HCT116 (cell line): ENCODE results near the gene MYOG. TPM values are rescaled to one million over a fixed set of nuclear protein-coding genes. Genes with fewer than 3 reads are reported as not detected.

Experiments
- ATAC-seq: fragments of 200-7000 bp; cut with Tn5 transposase; 2 replicates; pipeline ENCODE4 v1.9.1; 2020; ENCODE audit warnings: mild to moderate bottlenecking, moderate library complexity
- BruUV-seq: library from RNA; stranded (reverse); fragments of 400-500 nt; replicated peaks from 2 replicates; lab custom pipeline; 2021; lab: Mats Ljungman, UMichigan
- CTCF ChIA-PET: fragments of 300-600 bp; sonication (Branson Sonifier 250); formaldehyde crosslinking; loops from one replicate; lab custom pipeline; 2021; ENCODE audit warnings: antibody characterized with exemption; lab: Charles Lee
- POLR2A ChIA-PET: fragments of 300-600, 350-600 bp; sonication (Branson Sonifier 250); formaldehyde crosslinking; loops from one replicate; lab custom pipeline; 2021; ENCODE audit warnings: antibody characterized with exemption; lab: Charles Lee
- RAD21 ChIA-PET, 2 experiments: fragments of 300-600 bp; sonication (Branson Sonifier 250); formaldehyde crosslinking; loops; one replicate each; lab custom pipeline; 2023; ENCODE audit warnings: low total read pairs in 2 of 2; ENCODE audit not compliant: uncharacterized antibody in 2 of 2, unreplicated experiment in 2 of 2, low non-redundant PET in 1 of 2; lab: Charles Lee
- DNase-seq: peaks from one replicate; pipeline ENCODE4 v3.0.0-alpha.2; 2010; ENCODE audit warnings: low read depth, low spot score
- H2AFZ ChIP-seq: fragments of 200-600 bp; shearing (Covaris generic), sonication (generic); 2 replicates; pipeline ENCODE4 v1.6.1; 2017; ENCODE audit warnings: low read depth, mixed run types, mixed read lengths, antibody characterized with exemption, low read length; ENCODE audit not compliant: poor library complexity, severe bottlenecking
- H3K27ac ChIP-seq: 2 replicates; pipeline ENCODE4 v1.5.1; 2012; ENCODE audit warnings: low read depth, low read length
- H3K27me3 ChIP-seq: fragments of 200-600 bp; sonication (generic); 2 replicates; pipeline ENCODE4 v1.6.1; 2016; ENCODE audit warnings: mixed run types, low read length, mixed read lengths; ENCODE audit not compliant: insufficient read depth
- H3K36me3 ChIP-seq, 2 experiments: fragments of 200-500 bp in 1 of 2; fragments of 200-600 bp in 1 of 2; sonication (Bioruptor generic) in 1 of 2; sonication (generic) in 1 of 2; 2 replicates each; pipeline versions ENCODE4 v1.5.1 to v1.6.1; 2014 to 2016; ENCODE audit warnings: low read length in 2 of 2, inconsistent platforms in 1 of 2, mixed read lengths in 1 of 2, mixed run types in 1 of 2; ENCODE audit not compliant: insufficient read depth in 2 of 2, control insufficient read depth in 1 of 2
- H3K4me1 ChIP-seq, 2 experiments: fragments of 200-600 bp in 1 of 2; sonication (generic) in 1 of 2; 2 replicates each; pipeline versions ENCODE4 v1.5.1 to v1.6.1; 2012 to 2017; ENCODE audit warnings: low read length in 2 of 2, inconsistent platforms in 1 of 2, mild to moderate bottlenecking in 1 of 2, mixed read lengths in 1 of 2, mixed run types in 1 of 2, moderate library complexity in 1 of 2; ENCODE audit not compliant: insufficient read depth in 2 of 2, control insufficient read depth in 1 of 2
- H3K4me2 ChIP-seq: fragments of 200-600 bp; sonication (generic); 2 replicates; pipeline ENCODE4 v1.6.1; 2017; ENCODE audit warnings: mixed run types, low read length, mixed read lengths
- H3K4me3 ChIP-seq, 2 experiments: fragments of 200-600 bp in 1 of 2; sonication (generic) in 1 of 2; replicated peaks in 1 of 2; 2 replicates each; pipeline ENCODE4 v1.5.1; 2011 to 2016; ENCODE audit warnings: low read length in 2 of 2, control low read depth in 1 of 2, low read depth in 1 of 2, mild to moderate bottlenecking in 1 of 2, mixed read lengths in 1 of 2, mixed run types in 1 of 2
- H3K79me2 ChIP-seq: fragments of 200-600 bp; sonication (generic); 2 replicates; pipeline ENCODE4 v1.6.1; 2017; ENCODE audit warnings: mild to moderate bottlenecking, mixed run types, low read length, moderate library complexity, mixed read lengths; ENCODE audit not compliant: insufficient read depth
- H3K9ac ChIP-seq: fragments of 200-600 bp; sonication (generic); 2 replicates; pipeline ENCODE4 v1.6.1; 2016; ENCODE audit warnings: low read length, mixed read lengths
- H3K9me2 ChIP-seq: fragments of 200-600 bp; sonication (generic), shearing (Covaris generic); 2 replicates; pipeline ENCODE4 v1.6.1; 2017; ENCODE audit warnings: mixed run types, mild to moderate bottlenecking, moderate library complexity; ENCODE audit not compliant: insufficient read depth
- H3K9me3 ChIP-seq, 2 experiments: fragments of 200-500 bp in 1 of 2; fragments of 200-600 bp in 1 of 2; sonication (Bioruptor generic) in 1 of 2; sonication (generic) in 1 of 2; 2 replicates each; pipeline ENCODE4 v1.6.1; 2014 to 2017; ENCODE audit warnings: low read length in 2 of 2, mixed read lengths in 2 of 2, inconsistent platforms in 1 of 2, low read depth in 1 of 2, mild to moderate bottlenecking in 1 of 2, mixed run types in 1 of 2, moderate library complexity in 1 of 2; ENCODE audit not compliant: control insufficient read depth in 1 of 2, insufficient read depth in 1 of 2
- H4K20me1 ChIP-seq: fragments of 200-600 bp; sonication (generic), shearing (Covaris generic); 2 replicates; pipeline ENCODE4 v1.6.1; 2017; ENCODE audit warnings: mixed run types, mild to moderate bottlenecking, moderate library complexity; ENCODE audit not compliant: insufficient read depth
- ATF3 ChIP-seq: IDR thresholded peaks from 2 replicates; pipeline ENCODE4 v1.6.1; 2012
- CEBPB ChIP-seq: IDR thresholded peaks from 2 replicates; pipeline ENCODE4 v1.6.1; 2012; ENCODE audit warnings: low read depth
- ELF1 ChIP-seq: IDR thresholded peaks from 2 replicates; pipeline ENCODE4 v1.6.1; 2012; ENCODE audit warnings: low read depth, borderline replicate concordance
- EZH2 ChIP-seq: fragments of 200-600 bp; sonication (generic); IDR thresholded peaks from 2 replicates; pipeline ENCODE4 v1.6.1; 2017; ENCODE audit warnings: antibody characterized with exemption, mixed run types
- EZH2phosphoT487 ChIP-seq: fragments of 200-600 bp; IDR thresholded peaks from 2 replicates; pipeline ENCODE4 v1.6.1; 2018; ENCODE audit warnings: antibody characterized with exemption, borderline replicate concordance
- JUND ChIP-seq: IDR thresholded peaks from 2 replicates; pipeline ENCODE4 v1.6.1; 2012
- MAX ChIP-seq: IDR thresholded peaks from 2 replicates; pipeline ENCODE4 v1.6.1; 2012
- POLR2AphosphoS5 ChIP-seq: IDR thresholded peaks from 2 replicates; pipeline ENCODE4 v1.6.1; 2011; ENCODE audit warnings: mild to moderate bottlenecking, low read depth, low read length, moderate library complexity
- TCF7L2 ChIP-seq: IDR thresholded peaks from 2 replicates; pipeline ENCODE4 v1.7.0; 2011; ENCODE audit warnings: borderline replicate concordance, inconsistent platforms; ENCODE audit not compliant: insufficient read depth, insufficient read length; ENCODE audit errors: extremely low read depth
- ZFX ChIP-seq: fragments of 450-650 bp; IDR thresholded peaks from 2 replicates; pipeline ENCODE4 v1.6.1; 2017
- ZNF274 ChIP-seq: fragments of 200-500 bp; sonication (Bioruptor generic); IDR thresholded peaks from 2 replicates; pipeline ENCODE4 v1.6.1; 2014; ENCODE audit warnings: mild to moderate bottlenecking, low read depth, low read length, inconsistent platforms
- intact Hi-C: fragments of 100-400 bp; cut with micrococcal nuclease; formaldehyde crosslinking; loops from 2 replicates; pipeline ENCODE4 v1.10.0; 2022
- total RNA-seq: library from RNA; stranded (reverse); gene quantifications from one replicate; pipeline ENCODE4 v1.2.1, GENCODE V29; 2021; ENCODE audit not compliant: unreplicated experiment

Gene MYOG
- total RNA-seq, 1 experiment from 2014 or later: not detected

GRCh38 chr1:203101813-203102634 is 16.2 kb upstream of the MYOG start:
- CTCF ChIA-PET: no interaction called here
- no peaks in the 10 kb centered on the region for H3K9me2 ChIP-seq
- POLR2A ChIA-PET: no interaction called here
- BruUV-seq: no TSS peak
- H3K4me1 ChIP-seq: no peaks in the 10 kb centered on the region; a peak in 1 of 4 replicates
- no peak overlapping the region for H3K27ac ChIP-seq
- no peak overlapping the region for H3K9ac ChIP-seq
- H2AFZ ChIP-seq: no peak overlapping the region
- intact Hi-C loops: no loop called here
- H4K20me1 ChIP-seq: no peaks in the 10 kb centered on the region
- H3K36me3 ChIP-seq: no peaks in the 10 kb centered on the region
- no peaks in the 10 kb centered on the region for H3K9me3 ChIP-seq
- RAD21 ChIA-PET: no interaction called here
- TF ChIP-seq TCF7L2 (peak; percentile 26), ATF3 (no peak), MAX (no peak), CEBPB (no peak)
- DNase-seq (no peak), ATAC-seq (no peak)
- H3K4me2 ChIP-seq: no peak overlapping the region
- no peak overlapping the region for H3K4me3 ChIP-seq
- H3K79me2 ChIP-seq: no peaks in the 10 kb centered on the region
- peaks cover 6% of the 10 kb centered on the region; the same call in 1 of the 2 replicates for H3K27me3 ChIP-seq

GRCh38 chr1:203100516-203100869 is 14.7 kb upstream of the MYOG start:
- H2AFZ ChIP-seq: no peak overlapping the region
- no peak for TF ChIP-seq ZFX
- TF ChIP-seq EZH2phosphoT487: no peak
- no peak for TF ChIP-seq MAX
- no peak for TF ChIP-seq POLR2AphosphoS5
- no peak for TF ChIP-seq CEBPB
- TF ChIP-seq EZH2: no peak
- no peak for TF ChIP-seq JUND
- no peak for TF ChIP-seq ELF1
- no peak for TF ChIP-seq ZNF274
- TF ChIP-seq ATF3: no peak
- no peak overlapping the region for H3K9ac ChIP-seq
- intact Hi-C loops: no loop called here
- DNase-seq (no peak), ATAC-seq (no peak)
- H3K27ac ChIP-seq: no peak overlapping the region
- no peaks in the 10 kb centered on the region for H3K27me3 ChIP-seq
- H3K36me3 ChIP-seq: no peaks in the 10 kb centered on the region
- no peaks in the 10 kb centered on the region for H3K9me2 ChIP-seq
- H3K4me2 ChIP-seq: no peak overlapping the region
- H3K4me3 ChIP-seq: no peak overlapping the region
- H3K9me3 ChIP-seq: peaks cover 0 to 3% of the 10 kb centered on the region in 2 experiments; a peak in 1 of 4 replicates
- ChIA-PET RAD21 (no interaction called here), POLR2A (no interaction called here), CTCF (interaction anchor here (1.0 to 1.2 kb wide), 2 partner anchors 16 to 17 kb away, joined by 3 to 5 read pairs; no protein-coding TSS in a partner anchor)
- BruUV-seq: no TSS peak
- no peaks in the 10 kb centered on the region for H4K20me1 ChIP-seq
- no peaks in the 10 kb centered on the region; a peak in 1 of 4 replicates for H3K4me1 ChIP-seq
- H3K79me2 ChIP-seq: no peaks in the 10 kb centered on the region
